ENCODE measurements around the gene MS4A18.
"Not testable (repeated sequence)": the region's sequence is repeated elsewhere in the genome, so short reads cannot be mapped to it uniquely, and the experiment has no call there.

Gene MS4A18

GRCh38 chr11:60731586-60731985, 7.1 kb downstream of the MS4A18 start:
- no peak for DNase-seq (ENCODE audit: low read depth, low spot score)
- no peak overlapping the region for H3K27ac ChIP-seq

- DNase-seq (ENCODE audit: low read depth, low spot score): no peak
- no peak overlapping the region for H3K27ac ChIP-seq
Measured at GRCh38 chr11:60734279-60734678, 9.8 kb downstream of the MS4A18 start.

DNA sequence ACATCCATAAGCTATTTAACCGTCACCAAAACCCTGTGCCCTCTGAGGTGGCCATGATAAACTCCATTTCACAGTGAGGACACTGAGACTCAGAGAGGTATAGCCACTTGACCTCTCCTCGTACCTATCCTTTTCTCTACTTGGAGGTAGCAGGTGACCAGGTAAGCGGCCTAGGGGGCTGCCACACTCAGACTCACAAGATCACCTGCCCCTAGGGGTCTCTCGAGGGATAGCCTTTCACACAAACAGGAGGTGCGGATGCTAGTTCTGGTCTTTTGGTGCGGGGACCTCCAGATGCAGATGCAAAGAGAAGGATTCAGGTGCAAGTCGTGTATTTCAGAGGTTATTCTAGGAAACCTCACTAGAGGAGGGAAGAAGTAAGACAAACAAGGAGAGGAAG, 14.6 kb downstream of the MS4A18 start:
- H3K27ac ChIP-seq: no peak overlapping the region
- no peak for DNase-seq (ENCODE audit: low read depth, low spot score)

- H3K27ac ChIP-seq: no peak overlapping the region
- DNase-seq (ENCODE audit: low read depth, low spot score): no peak
Measured at GRCh38 chr11:60740573-60740972, 16.1 kb downstream of the MS4A18 start.

DNA sequence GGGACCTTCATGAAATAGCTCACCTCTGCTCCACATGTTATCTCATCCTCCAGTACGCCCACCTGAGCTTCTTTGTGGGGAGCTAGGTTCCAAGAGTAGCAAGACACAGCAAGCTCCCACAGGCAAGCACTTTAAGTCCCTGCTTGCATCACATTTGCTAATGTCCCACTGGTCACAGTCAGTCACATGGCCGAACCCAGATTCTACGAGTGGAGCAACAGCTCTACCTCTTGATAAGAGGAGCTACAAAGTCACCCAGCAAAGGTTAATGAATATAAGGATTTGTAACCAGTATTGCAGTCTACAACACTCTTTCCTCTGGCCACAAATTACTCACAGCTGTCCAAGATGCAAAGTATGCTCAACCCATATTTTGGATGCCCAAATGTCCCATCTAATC, 16.9 kb downstream of the MS4A18 start:
- DNase-seq (ENCODE audit: low read depth, low spot score): no peak
- H3K27ac ChIP-seq: no peak overlapping the region

GRCh38 chr11:60743058-60743457, 18.5 kb downstream of the MS4A18 start:
- no peak overlapping the region for H3K27ac ChIP-seq
- no peak for DNase-seq (ENCODE audit: low read depth, low spot score)

GRCh38 chr11:60744114-60744513, 19.6 kb downstream of the MS4A18 start:
- no peak for DNase-seq (ENCODE audit: low read depth, low spot score)
- no peak overlapping the region for H3K27ac ChIP-seq

DNA sequence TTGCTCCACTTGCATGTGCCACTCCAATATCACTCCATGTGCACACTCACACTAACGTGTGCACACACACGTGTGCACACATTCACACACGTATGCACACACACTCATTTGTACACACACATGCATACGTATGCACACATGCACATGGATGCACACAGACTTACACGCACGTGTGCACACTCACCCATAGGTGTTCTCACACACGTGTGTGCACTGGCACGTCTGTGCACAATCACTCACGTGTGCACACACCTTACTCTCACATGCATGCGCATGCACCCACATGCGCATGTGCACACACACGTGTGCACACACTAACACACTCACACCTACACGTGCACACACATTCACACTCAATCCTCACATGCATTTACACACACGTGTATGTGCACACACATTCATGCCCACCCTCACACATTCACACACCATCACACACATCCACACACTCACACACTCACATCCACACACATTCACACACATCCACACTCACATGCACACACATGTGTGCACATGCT, 22.9 kb downstream of the MS4A18 start:
- no peak overlapping the region for H3K27ac ChIP-seq
- DNase-seq (ENCODE audit: low read depth, low spot score): no peak

DNA sequence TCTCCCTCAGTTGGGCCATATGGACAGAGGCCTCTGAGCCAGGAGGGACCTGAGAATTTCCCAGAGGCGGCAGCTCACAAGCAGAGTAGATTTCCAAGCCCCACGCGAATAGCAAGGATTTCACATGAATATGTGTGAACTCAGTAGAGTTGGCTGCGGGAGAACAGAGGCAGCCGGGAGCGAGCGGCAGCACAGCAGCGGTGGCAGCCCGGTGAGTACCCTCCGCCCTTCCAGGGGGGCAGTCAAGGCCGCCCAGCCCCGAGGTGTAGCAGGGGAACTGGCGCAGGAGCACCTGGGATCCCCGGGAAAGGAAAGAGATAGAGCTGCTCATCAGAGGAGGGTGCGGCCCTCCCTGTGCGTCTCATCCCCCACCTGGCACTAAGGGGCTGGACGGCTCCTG, 23.7 kb downstream of the MS4A18 start:
- no peak overlapping the region for H3K27ac ChIP-seq
- no peak for DNase-seq (ENCODE audit: low read depth, low spot score)

DNA sequence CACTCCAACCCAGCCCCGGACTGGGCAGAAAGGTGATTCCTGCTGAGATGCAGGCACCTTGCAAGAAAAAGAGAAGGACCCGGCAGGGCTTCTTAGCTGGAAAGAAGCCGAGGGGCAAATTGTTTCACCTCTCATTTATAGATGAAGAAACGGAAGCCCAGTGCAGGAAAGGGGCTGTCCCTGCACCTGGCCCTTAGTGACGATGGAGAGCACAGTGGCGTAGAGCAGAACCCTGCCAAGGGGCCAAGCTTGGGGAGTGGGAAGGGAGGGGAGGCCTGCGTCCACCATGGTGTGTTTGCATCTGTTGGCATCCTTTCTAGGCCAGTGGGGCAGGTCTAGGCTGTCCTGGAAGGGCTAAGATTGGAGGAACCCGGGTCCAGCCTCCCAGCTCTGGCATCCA, 24.3 kb downstream of the MS4A18 start:
- no peak for DNase-seq (ENCODE audit: low read depth, low spot score)

GRCh38 chr11:60750911-60751310, 26.4 kb downstream of the MS4A18 start:
- H3K27ac ChIP-seq: no peak overlapping the region
- no peak for DNase-seq (ENCODE audit: low read depth, low spot score)

More for the DNA sequence above, 24.3 kb downstream of the MS4A18 start:
- no peak overlapping the region for H3K27ac ChIP-seq

DNA sequence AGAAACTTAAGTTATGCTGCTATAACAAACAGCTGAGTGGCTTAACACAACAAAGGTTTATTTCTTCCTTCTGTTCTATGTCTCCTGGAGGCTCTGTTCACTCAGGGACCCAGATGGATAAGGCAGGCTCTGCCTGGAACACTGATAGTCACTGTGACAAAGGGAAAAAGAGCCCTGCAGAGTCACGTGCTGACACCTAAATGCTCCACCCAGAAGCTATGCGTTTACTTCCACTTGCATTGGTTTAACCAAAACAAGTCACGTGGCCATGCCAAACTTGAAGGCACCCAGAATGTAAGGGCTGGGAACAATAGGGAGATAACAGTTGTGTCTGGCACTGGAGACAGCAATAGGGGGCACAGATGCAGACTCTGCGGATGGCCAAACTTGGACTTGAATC, 28.8 kb downstream of the MS4A18 start:
- no peak overlapping the region for H3K27ac ChIP-seq
- DNase-seq (ENCODE audit: low read depth, low spot score): no peak

DNA sequence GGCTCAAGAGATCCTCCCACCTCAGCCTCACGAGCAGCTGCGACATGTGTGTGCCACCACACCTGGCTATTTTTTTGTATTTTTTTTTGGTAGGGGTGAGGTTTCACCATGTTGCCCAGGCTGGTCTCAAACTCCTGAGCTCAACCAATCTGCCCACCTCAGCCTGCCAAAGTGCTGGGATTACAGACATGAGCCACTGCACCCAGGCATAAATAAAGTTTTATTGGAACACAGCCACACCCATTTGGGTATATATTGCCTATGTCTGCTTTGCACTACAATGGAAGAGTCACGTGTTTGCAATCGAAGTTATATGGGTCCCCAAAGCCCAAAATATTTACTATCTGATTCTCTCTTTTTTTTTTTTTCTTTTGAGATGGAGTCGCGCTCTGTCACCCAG, 30.4 kb downstream of the MS4A18 start:
- H3K27ac ChIP-seq: no peak overlapping the region
- DNase-seq (ENCODE audit: low read depth, low spot score): no peak

DNA sequence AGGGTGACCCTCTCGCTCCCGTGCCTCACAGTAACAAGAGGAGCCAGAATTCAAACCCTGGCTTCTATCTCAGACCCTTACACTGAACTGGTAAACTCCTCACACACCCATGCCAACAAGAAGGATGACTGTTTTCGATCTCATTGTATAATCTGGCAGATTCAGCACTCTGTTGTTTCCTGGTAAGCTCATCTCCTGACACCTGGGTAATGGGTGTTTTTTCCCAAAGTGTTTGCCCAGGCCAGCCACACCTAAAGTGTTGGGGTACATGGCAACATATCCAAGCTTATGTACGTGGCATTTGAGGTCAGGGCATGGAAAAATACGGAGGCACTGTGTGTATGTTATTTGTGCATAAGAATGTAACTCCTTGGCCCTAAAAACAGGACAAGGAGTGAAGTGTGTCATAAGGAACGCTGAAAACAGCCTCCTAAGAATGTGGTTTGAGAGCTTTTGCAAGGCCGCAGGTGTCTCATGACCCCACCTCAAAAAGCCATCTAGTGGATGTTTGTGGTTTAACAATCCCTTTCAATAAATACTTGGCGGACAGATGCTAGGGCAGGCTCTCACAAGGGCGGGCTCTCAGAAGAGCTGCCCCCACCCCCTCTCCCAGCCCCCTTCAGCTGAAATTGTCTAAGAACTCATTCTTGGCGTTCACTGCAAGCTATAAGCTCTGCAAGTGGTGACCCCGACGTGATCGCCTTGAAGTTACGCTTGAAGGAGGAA, 31.9 kb downstream of the MS4A18 start, which contains the start of gene MS4A15:
TSS of gene MS4A15 (plus strand) at position 561 of the 726 bp plus-strand sequence. CDS start 6,867 bp downstream, outside the sequence.
- H3K27ac ChIP-seq: no peak within 1 kb of the TSS
- DNase-seq (ENCODE audit: low read depth, low spot score): no peak

- DNase-seq (ENCODE audit: low read depth, low spot score): no peak
- no peak overlapping the region for H3K27ac ChIP-seq
Measured at GRCh38 chr11:60757231-60757800, 32.8 kb downstream of the MS4A18 start.

- not testable (repeated sequence) for DNase-seq (ENCODE audit: low read depth, low spot score); H3K27ac ChIP-seq
Measured at GRCh38 chr11:60758671-60759070, 34.2 kb downstream of the MS4A18 start.

DNA sequence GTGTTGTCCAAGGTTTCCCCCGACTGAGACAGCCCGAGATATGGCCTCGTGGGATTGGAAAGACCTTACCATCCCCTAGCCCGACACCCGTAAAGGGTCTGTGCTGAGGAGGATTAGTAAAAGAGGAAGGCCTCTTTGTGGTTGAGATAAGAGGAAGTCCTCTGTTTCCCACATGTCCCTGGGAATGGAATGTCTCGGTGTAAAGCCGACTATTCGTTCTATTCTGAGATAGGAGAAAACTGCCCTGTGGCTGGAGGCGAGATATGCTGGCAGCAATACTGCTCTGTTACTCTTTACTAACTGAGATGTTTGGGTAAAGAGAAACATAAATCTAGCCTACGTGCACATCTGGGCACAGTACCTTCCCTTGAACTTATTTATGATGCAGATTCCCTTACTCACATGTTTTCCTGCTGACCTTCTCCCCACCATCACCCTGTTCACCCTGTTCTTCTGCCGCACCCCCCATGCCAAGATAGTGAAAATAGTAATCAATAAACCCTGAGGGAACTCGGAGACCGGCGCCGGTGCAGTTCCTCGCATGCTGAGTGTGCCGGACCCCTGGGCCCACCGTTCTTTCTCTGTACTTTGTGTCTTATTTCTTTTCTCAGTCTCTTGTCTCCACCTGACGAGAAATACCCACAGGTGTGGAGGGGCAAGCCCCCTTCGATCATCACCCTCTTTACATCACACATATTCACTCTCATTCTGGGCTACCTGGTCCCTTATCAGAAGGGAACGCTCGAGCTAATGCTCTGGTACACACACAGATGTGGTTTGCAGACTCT, 35.1 kb downstream of the MS4A18 start:
- not testable (repeated sequence) for DNase-seq (ENCODE audit: low read depth, low spot score); H3K27ac ChIP-seq

DNA sequence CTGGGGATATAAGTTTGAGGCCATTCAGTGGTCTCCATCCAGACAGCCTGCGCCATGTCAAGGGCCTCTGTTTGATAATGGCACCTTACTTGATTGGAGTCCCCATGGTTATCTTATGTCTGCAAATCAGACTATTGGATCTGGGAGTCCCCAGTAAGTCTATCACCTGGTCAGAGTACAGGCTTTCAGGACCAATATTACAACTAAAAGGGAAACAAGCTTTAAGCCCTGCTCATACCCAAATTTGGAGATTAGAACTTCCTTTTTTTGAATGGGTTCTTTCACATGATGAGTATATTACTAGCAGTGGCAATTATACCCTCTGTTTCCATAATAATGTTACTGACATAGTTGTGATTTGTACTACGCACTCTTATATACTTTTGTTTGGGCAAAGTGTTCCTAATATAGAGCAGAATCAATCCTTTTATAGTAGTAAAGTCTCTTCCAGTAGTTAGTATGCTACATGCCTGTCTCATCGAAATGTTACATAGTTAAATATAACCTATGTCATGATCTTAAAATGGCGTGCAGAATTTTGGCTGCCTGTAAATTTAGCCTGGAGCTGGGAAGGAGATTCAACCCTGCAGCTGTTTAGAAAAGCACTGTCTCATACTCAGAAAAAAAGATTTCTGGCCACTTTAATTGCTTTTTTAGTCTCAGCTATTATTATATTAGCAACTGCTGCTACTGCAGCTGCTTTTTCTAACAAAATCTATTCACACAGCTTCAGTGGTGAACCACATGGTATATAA, 37.1 kb downstream of the MS4A18 start:
- H3K27ac ChIP-seq: no peak overlapping the region
- no peak for DNase-seq (ENCODE audit: low read depth, low spot score)

DNA sequence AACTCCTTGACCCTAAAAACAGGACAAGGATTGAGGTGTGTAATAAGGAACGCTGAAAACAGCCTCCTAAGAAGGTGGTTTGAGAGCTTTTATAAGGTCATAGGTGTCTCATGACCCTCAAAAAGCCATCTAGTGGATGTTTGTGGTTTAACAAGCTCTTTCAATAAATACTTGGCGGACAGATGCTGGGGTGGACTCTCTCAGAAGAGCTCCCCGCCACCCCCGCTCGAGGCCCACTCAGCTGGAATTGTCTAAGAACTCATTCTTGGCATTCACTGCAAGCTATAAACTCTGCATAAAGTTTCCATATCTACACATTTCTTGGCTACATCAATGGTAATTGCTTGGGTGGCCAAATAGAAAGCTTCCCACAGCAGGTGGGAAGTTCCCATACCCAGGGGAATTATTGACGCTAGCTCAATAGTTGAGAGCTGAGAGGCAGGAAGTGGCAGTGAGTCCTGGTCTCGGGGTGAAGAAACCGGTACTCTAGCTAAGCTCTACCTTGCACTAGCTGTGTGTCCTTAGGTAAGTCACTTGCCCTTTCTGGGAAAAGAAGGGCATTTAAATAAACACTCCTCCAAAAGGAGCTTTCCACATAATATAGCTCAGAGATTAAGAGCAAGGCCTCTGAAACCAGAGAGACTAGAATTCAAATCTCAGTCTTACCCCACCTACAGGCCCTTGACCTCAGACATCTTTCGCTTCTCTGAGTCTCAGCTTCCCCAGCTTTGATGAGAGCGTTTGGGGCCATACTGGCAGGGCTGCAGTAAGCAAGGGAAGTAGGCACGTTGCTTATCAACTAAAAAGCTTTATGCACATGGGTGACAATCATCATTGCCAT, 38.6 kb downstream of the MS4A18 start:
- no peak overlapping the region for H3K27ac ChIP-seq
- no peak for DNase-seq (ENCODE audit: low read depth, low spot score)
